Measurements from ENCODE around the gene IPPK.

GRCh38 chr9:92592946-92593861 is 76.7 kb downstream of the IPPK start:
- TF ChIP-seq CTCF (conservative IDR thresholded peaks at IDR 0.05 in 1 of 2, IDR thresholded peaks at IDR 0.05 in 1 of 2; ENCODE audit: low read depth in 1 of 2, low read length in 2 of 2), result no peak
- no peak for TF ChIP-seq EZH2 (IDR thresholded peaks at IDR 0.05; ENCODE audit: low read length, missing control alignments)

All from fibroblast of lung (primary cell).